Adrenal gland (tissue), 12 donors: ENCODE results near the gene ACAN. TPM values are rescaled to one million over a fixed set of nuclear protein-coding genes. Genes with fewer than 3 reads are reported as not detected.

Experiments used
- DNase-seq, 7 donors: peaks; one replicate each; pipeline ENCODE4 v3.0.0-alpha.2; 2019 to 2020
- H3K27ac ChIP-seq, 5 donors: fragments of 200-600 bp; sonication (generic) in 4 of 5; 1 replicate in 3 of 5; 2 replicates in 2 of 5; pipeline versions ENCODE4 v1.5.1 to v1.8.0; 2016 to 2020; ENCODE audit warnings: mild to moderate bottlenecking in 1 of 5
- H3K27me3 ChIP-seq: fragments of 200-600 bp; 2 replicates; pipeline ENCODE4 v1.8.0; 2021
- H3K36me3 ChIP-seq, 2 donors: fragments of 200-600 bp; replicated peaks in 1 of 2; 1 replicate in 1 of 2; 2 replicates in 1 of 2; pipeline versions ENCODE4 v1.5.1 to v1.8.0; 2018 to 2022
- H3K4me1 ChIP-seq, 2 donors: fragments of 200-600 bp; replicated peaks in 1 of 2; 1 replicate in 1 of 2; 2 replicates in 1 of 2; pipeline versions ENCODE4 v1.5.1 to v1.8.0; 2018 to 2021
- H3K4me3 ChIP-seq, 4 donors: fragments of 200-600 bp; sonication (generic) in 3 of 4; one replicate each; pipeline ENCODE4 v1.5.1; 2016 to 2018
- H3K9me3 ChIP-seq, 3 donors: fragments of 200-600 bp; sonication (generic) in 1 of 3; replicated peaks in 1 of 3; 1 replicate in 2 of 3; 2 replicates in 1 of 3; pipeline versions ENCODE4 v1.5.1 to v1.8.0; 2016 to 2021
- CTCF ChIP-seq, 6 experiments: fragments of 450-650 bp in 4 of 6; fragments of 200-600 bp in 2 of 6; sonication (generic) in 1 of 6; IDR thresholded peaks; 1 replicate in 5 of 6; 2 replicates in 1 of 6; pipeline versions ENCODE4 v1.5.1 to v1.8.0; 2016 to 2021; ENCODE audit warnings: antibody characterized with exemption in 6 of 6, mild to moderate bottlenecking in 2 of 6, moderate library complexity in 1 of 6
- POLR2A ChIP-seq, 2 donors: fragments of 450-650 bp; IDR thresholded peaks; one replicate each; pipeline ENCODE4 v1.6.1; 2017; ENCODE audit warnings: antibody characterized with exemption in 2 of 2, mild to moderate bottlenecking in 2 of 2, moderate library complexity in 1 of 2
- WGBS, 4 donors: extraction: QIAGEN DNeasy Blood & Tissue Kit in 2 of 4; methylation state at CpG; one replicate each; pipeline versions ENCODE4 v1.1.5 to v1.1.7; 2013 to 2017; 5-methylcytosine and 5-hydroxymethylcytosine counted together
- intact Hi-C, 2 donors: fragments of 100-400 bp; cut with DNase I; formaldehyde crosslinking; loops; one replicate each; pipeline versions ENCODE4 v1.14.1 to v1.15.0; 2022 to 2023
- polyA plus RNA-seq, 3 donors: library from polyadenylated mRNA; stranded (reverse); fragments of 200-250 nt in 2 of 3; fragments of 350-450 nt in 1 of 3; fragmentation: Illumina TruSeq in 1 of 3; extraction: RNeasy Lipid Tissue Mini Kit (QIAGEN cat#74804) in 1 of 3; gene quantifications; one replicate each; pipeline ENCODE4 v1.2.3, GENCODE V29; 2013 to 2014
- total RNA-seq, 9 donors: library from RNA; depleted of rRNA in 4 of 9; stranded (reverse); fragments of >200 nt in 4 of 9; fragments of 120-200 nt in 1 of 9; fragmentation: NEBNext Ultra II Directional in 1 of 9; extraction: Animal tissue kit (Norgen Biotek cat#: 25700) in 1 of 9; gene quantifications; one replicate each; pipeline versions ENCODE4 v1.1.0 to v1.2.4, GENCODE V29; 2013 to 2023
- donor health status: healthy with polysubstance abuse.
- donor health status: Bipolar disorder and iron deficiency.
- donor health status: DM: yes; HTN: yes; CAD: no.
- donor health status: DM: no; HTN: no; CAD: no.
- donor health status: DM: no; HTN: no; CAD: no.
- donor health status: DM: yes; HTN: yes; CAD: no.

The ACAN gene
- total and polyA plus RNA-seq, 12 donors = 0.04 to 2.4 (median 0.42) TPM

- intact Hi-C loops = no loop called here
- no peak for DNase-seq
- Histone ChIP-seq H3K36me3 (no peaks in the 10 kb centered on the region), H3K27ac (no peak overlapping the region), H3K4me1 (no peaks in the 10 kb centered on the region), H3K9me3 (no peaks in the 10 kb centered on the region), H3K4me3 (no peak overlapping the region), H3K27me3 (no peaks in the 10 kb centered on the region)
- WGBS, 4 donors = 59 to 71% (median 63%) methylated on average over 7 of the region's 7 CpGs
- TF ChIP-seq CTCF (IDR thresholded peaks at IDR 0.05) = no peak
These were observed 56.3 kb downstream of the ACAN start for GRCh38 chr15:88859550-88859949.

- TF ChIP-seq POLR2A (IDR thresholded peaks at IDR 0.05) (no peak), CTCF (IDR thresholded peaks at IDR 0.05) (no peak)
- H3K27me3 ChIP-seq = no peaks in the 10 kb centered on the region
- intact Hi-C loops = no loop called here
- no peak for DNase-seq
- no peaks in the 10 kb centered on the region for H3K4me1 ChIP-seq
- H3K9me3 ChIP-seq = no peaks in the 10 kb centered on the region
- no peak overlapping the region for H3K4me3 ChIP-seq
- H3K36me3 ChIP-seq = no peaks in the 10 kb centered on the region
- H3K27ac ChIP-seq = no peak overlapping the region
- WGBS, 4 donors = 74 to 93% (median 85%) methylated on average over 3 to 7 of the region's 7 CpGs
These were observed 57.0 kb downstream of the ACAN start for GRCh38 chr15:88860212-88860611.

- Histone ChIP-seq H3K27ac (no peak overlapping the region), H3K4me1 (no peaks in the 10 kb centered on the region), H3K27me3 (no peaks in the 10 kb centered on the region), H3K9me3 (no peaks in the 10 kb centered on the region), H3K4me3 (no peak overlapping the region), H3K36me3 (no peaks in the 10 kb centered on the region)
- DNase-seq = no peak
- WGBS, 4 donors = 29 to 58% (median 41%) methylated on average over 1 of the region's 1 CpG
- TF ChIP-seq CTCF (IDR thresholded peaks at IDR 0.05) = no peak
- no peak for TF ChIP-seq POLR2A (IDR thresholded peaks at IDR 0.05)
- intact Hi-C loops = no loop called here
These were observed 60.2 kb downstream of the ACAN start for GRCh38 chr15:88863412-88863811.

- WGBS, 4 donors = 65 to 77% (median 68%) methylated on average over 4 of the region's 4 CpGs
- intact Hi-C loops = no loop called here
These were observed 61.7 kb downstream of the ACAN start for GRCh38 chr15:88864861-88865497.

More at GRCh38 chr15:88864861-88865497, 61.7 kb downstream of the ACAN start:
- Histone ChIP-seq H3K36me3 (no peaks in the 10 kb centered on the region), H3K4me3 (no peak overlapping the region), H3K9me3 (no peaks in the 10 kb centered on the region), H3K27me3 (no peaks in the 10 kb centered on the region), H3K4me1 (no peaks in the 10 kb centered on the region), H3K27ac (no peak overlapping the region)
- TF ChIP-seq POLR2A (IDR thresholded peaks at IDR 0.05) = no peak
- TF ChIP-seq CTCF (IDR thresholded peaks at IDR 0.05) = no peak
- no peak for DNase-seq
